HCT116 (cell line): ENCODE data around the gene TWSG1. TPM values are rescaled to one million over a fixed set of nuclear protein-coding genes. Genes with fewer than 3 reads are reported as not detected.

Source experiments
- ATAC-seq: fragments of 200-7000 bp; cut with Tn5 transposase; 2 replicates; pipeline ENCODE4 v1.9.1; 2020; ENCODE audit warnings: mild to moderate bottlenecking, moderate library complexity
- BruUV-seq: library from RNA; stranded (reverse); fragments of 400-500 nt; replicated peaks from 2 replicates; lab custom pipeline; 2021; lab: Mats Ljungman, UMichigan
- CTCF ChIA-PET: fragments of 300-600 bp; sonication (Branson Sonifier 250); formaldehyde crosslinking; loops from one replicate; lab custom pipeline; 2021; ENCODE audit warnings: antibody characterized with exemption; lab: Charles Lee
- POLR2A ChIA-PET: fragments of 300-600, 350-600 bp; sonication (Branson Sonifier 250); formaldehyde crosslinking; loops from one replicate; lab custom pipeline; 2021; ENCODE audit warnings: antibody characterized with exemption; lab: Charles Lee
- RAD21 ChIA-PET, 2 experiments: fragments of 300-600 bp; sonication (Branson Sonifier 250); formaldehyde crosslinking; loops; one replicate each; lab custom pipeline; 2023; ENCODE audit warnings: low total read pairs in 2 of 2; ENCODE audit not compliant: uncharacterized antibody in 2 of 2, unreplicated experiment in 2 of 2, low non-redundant PET in 1 of 2; lab: Charles Lee
- DNase-seq: peaks from one replicate; pipeline ENCODE4 v3.0.0-alpha.2; 2010; ENCODE audit warnings: low read depth, low spot score
- H2AFZ ChIP-seq: fragments of 200-600 bp; shearing (Covaris generic), sonication (generic); 2 replicates; pipeline ENCODE4 v1.6.1; 2017; ENCODE audit warnings: low read depth, mixed run types, mixed read lengths, antibody characterized with exemption, low read length; ENCODE audit not compliant: poor library complexity, severe bottlenecking
- H3K27ac ChIP-seq: 2 replicates; pipeline ENCODE4 v1.5.1; 2012; ENCODE audit warnings: low read depth, low read length
- H3K27me3 ChIP-seq: fragments of 200-600 bp; sonication (generic); 2 replicates; pipeline ENCODE4 v1.6.1; 2016; ENCODE audit warnings: mixed run types, low read length, mixed read lengths; ENCODE audit not compliant: insufficient read depth
- H3K36me3 ChIP-seq, 2 experiments: fragments of 200-500 bp in 1 of 2; fragments of 200-600 bp in 1 of 2; sonication (Bioruptor generic) in 1 of 2; sonication (generic) in 1 of 2; 2 replicates each; pipeline versions ENCODE4 v1.5.1 to v1.6.1; 2014 to 2016; ENCODE audit warnings: low read length in 2 of 2, inconsistent platforms in 1 of 2, mixed read lengths in 1 of 2, mixed run types in 1 of 2; ENCODE audit not compliant: insufficient read depth in 2 of 2, control insufficient read depth in 1 of 2
- H3K4me1 ChIP-seq, 2 experiments: fragments of 200-600 bp in 1 of 2; sonication (generic) in 1 of 2; 2 replicates each; pipeline versions ENCODE4 v1.5.1 to v1.6.1; 2012 to 2017; ENCODE audit warnings: low read length in 2 of 2, inconsistent platforms in 1 of 2, mild to moderate bottlenecking in 1 of 2, mixed read lengths in 1 of 2, mixed run types in 1 of 2, moderate library complexity in 1 of 2; ENCODE audit not compliant: insufficient read depth in 2 of 2, control insufficient read depth in 1 of 2
- H3K4me2 ChIP-seq: fragments of 200-600 bp; sonication (generic); 2 replicates; pipeline ENCODE4 v1.6.1; 2017; ENCODE audit warnings: mixed run types, low read length, mixed read lengths
- H3K4me3 ChIP-seq, 2 experiments: fragments of 200-600 bp in 1 of 2; sonication (generic) in 1 of 2; replicated peaks in 1 of 2; 2 replicates each; pipeline ENCODE4 v1.5.1; 2011 to 2016; ENCODE audit warnings: low read length in 2 of 2, control low read depth in 1 of 2, low read depth in 1 of 2, mild to moderate bottlenecking in 1 of 2, mixed read lengths in 1 of 2, mixed run types in 1 of 2
- H3K79me2 ChIP-seq: fragments of 200-600 bp; sonication (generic); 2 replicates; pipeline ENCODE4 v1.6.1; 2017; ENCODE audit warnings: mild to moderate bottlenecking, mixed run types, low read length, moderate library complexity, mixed read lengths; ENCODE audit not compliant: insufficient read depth
- H3K9ac ChIP-seq: fragments of 200-600 bp; sonication (generic); 2 replicates; pipeline ENCODE4 v1.6.1; 2016; ENCODE audit warnings: low read length, mixed read lengths
- H3K9me2 ChIP-seq: fragments of 200-600 bp; sonication (generic), shearing (Covaris generic); 2 replicates; pipeline ENCODE4 v1.6.1; 2017; ENCODE audit warnings: mixed run types, mild to moderate bottlenecking, moderate library complexity; ENCODE audit not compliant: insufficient read depth
- H3K9me3 ChIP-seq, 2 experiments: fragments of 200-500 bp in 1 of 2; fragments of 200-600 bp in 1 of 2; sonication (Bioruptor generic) in 1 of 2; sonication (generic) in 1 of 2; 2 replicates each; pipeline ENCODE4 v1.6.1; 2014 to 2017; ENCODE audit warnings: low read length in 2 of 2, mixed read lengths in 2 of 2, inconsistent platforms in 1 of 2, low read depth in 1 of 2, mild to moderate bottlenecking in 1 of 2, mixed run types in 1 of 2, moderate library complexity in 1 of 2; ENCODE audit not compliant: control insufficient read depth in 1 of 2, insufficient read depth in 1 of 2
- H4K20me1 ChIP-seq: fragments of 200-600 bp; sonication (generic), shearing (Covaris generic); 2 replicates; pipeline ENCODE4 v1.6.1; 2017; ENCODE audit warnings: mixed run types, mild to moderate bottlenecking, moderate library complexity; ENCODE audit not compliant: insufficient read depth
- CBX3 ChIP-seq: IDR thresholded peaks from 2 replicates; pipeline ENCODE4 v1.6.1; 2012; ENCODE audit warnings: low read depth
- EZH2phosphoT487 ChIP-seq: fragments of 200-600 bp; IDR thresholded peaks from 2 replicates; pipeline ENCODE4 v1.6.1; 2018; ENCODE audit warnings: antibody characterized with exemption, borderline replicate concordance
- FOSL1 ChIP-seq: IDR thresholded peaks from 2 replicates; pipeline ENCODE4 v1.6.1; 2012; ENCODE audit warnings: low read depth
- JUND ChIP-seq: IDR thresholded peaks from 2 replicates; pipeline ENCODE4 v1.6.1; 2012
- MAX ChIP-seq: IDR thresholded peaks from 2 replicates; pipeline ENCODE4 v1.6.1; 2012
- POLR2A ChIP-seq: IDR thresholded peaks from 2 replicates; pipeline ENCODE4 v1.7.0; 2011; ENCODE audit warnings: borderline replicate concordance; ENCODE audit not compliant: insufficient read depth, insufficient read length; ENCODE audit errors: extremely low read depth
- POLR2AphosphoS5 ChIP-seq: IDR thresholded peaks from 2 replicates; pipeline ENCODE4 v1.6.1; 2011; ENCODE audit warnings: mild to moderate bottlenecking, low read depth, low read length, moderate library complexity
- RAD21 ChIP-seq: IDR thresholded peaks from 2 replicates; pipeline ENCODE4 v1.6.1; 2012; ENCODE audit warnings: low read depth, mild to moderate bottlenecking
- REST ChIP-seq: IDR thresholded peaks from 2 replicates; pipeline ENCODE4 v1.6.1; 2012; ENCODE audit warnings: low read depth
- SRF ChIP-seq: IDR thresholded peaks from 2 replicates; pipeline ENCODE4 v1.6.1; 2012; ENCODE audit warnings: low read depth
- TCF7L2 ChIP-seq: IDR thresholded peaks from 2 replicates; pipeline ENCODE4 v1.7.0; 2011; ENCODE audit warnings: borderline replicate concordance, inconsistent platforms; ENCODE audit not compliant: insufficient read depth, insufficient read length; ENCODE audit errors: extremely low read depth
- ZBTB33 ChIP-seq: IDR thresholded peaks from 2 replicates; pipeline ENCODE4 v1.6.1; 2011; ENCODE audit warnings: mild to moderate bottlenecking, low read length, moderate library complexity; ENCODE audit not compliant: insufficient replicate concordance; ENCODE audit errors: extremely low read depth
- ZFX ChIP-seq: fragments of 450-650 bp; IDR thresholded peaks from 2 replicates; pipeline ENCODE4 v1.6.1; 2017
- ZNF274 ChIP-seq: fragments of 200-500 bp; sonication (Bioruptor generic); IDR thresholded peaks from 2 replicates; pipeline ENCODE4 v1.6.1; 2014; ENCODE audit warnings: mild to moderate bottlenecking, low read depth, low read length, inconsistent platforms
- intact Hi-C: fragments of 100-400 bp; cut with micrococcal nuclease; formaldehyde crosslinking; loops from 2 replicates; pipeline ENCODE4 v1.10.0; 2022
- total RNA-seq: library from RNA; stranded (reverse); gene quantifications from one replicate; pipeline ENCODE4 v1.2.1, GENCODE V29; 2021; ENCODE audit not compliant: unreplicated experiment

The TWSG1 gene
- total RNA-seq, 1 experiment from 2014 or later = 35.7 TPM

GRCh38 chr18:9296233-9297006 lies 38.2 kb upstream of the TWSG1 start:
- no peak overlapping the region for H3K9ac ChIP-seq
- no peak overlapping the region for H3K4me3 ChIP-seq
- no peaks in the 10 kb centered on the region for H3K4me1 ChIP-seq
- H3K27me3 ChIP-seq = no peaks in the 10 kb centered on the region
- H3K9me2 ChIP-seq = no peaks in the 10 kb centered on the region
- ChIA-PET CTCF (no interaction called here), RAD21 (no interaction called here), POLR2A (no interaction called here)
- no peak for DNase-seq
- H2AFZ ChIP-seq = no peak overlapping the region
- no peaks in the 10 kb centered on the region for H3K36me3 ChIP-seq
- intact Hi-C loops = no loop called here
- peaks cover 0 to 5% of the 10 kb centered on the region in 2 experiments; a peak in 1 of 4 replicates for H3K9me3 ChIP-seq
- no peak overlapping the region for H3K27ac ChIP-seq
- no peaks in the 10 kb centered on the region for H4K20me1 ChIP-seq
- BruUV-seq = no TSS peak
- H3K79me2 ChIP-seq = no peaks in the 10 kb centered on the region
- ATAC-seq = no peak
- TF ChIP-seq POLR2A (no peak), EZH2phosphoT487 (no peak), POLR2AphosphoS5 (no peak), REST (no peak), RAD21 (no peak), ZFX (no peak), TCF7L2 (no peak), JUND (no peak), ZNF274 (no peak), SRF (no peak), FOSL1 (no peak), MAX (no peak), CBX3 (no peak), ZBTB33 (no peak)
- H3K4me2 ChIP-seq = no peak overlapping the region
